Omental fat pad (tissue), 4 donors: ENCODE data around the gene MBD3L1. TPM values are rescaled to one million over a fixed set of nuclear protein-coding genes. Genes with fewer than 3 reads are reported as not detected.

Experiments
- ATAC-seq: fragments of 150-250 bp; one replicate; pipeline ENCODE4 v1.9.1; 2016; ENCODE audit warnings: mild to moderate bottlenecking, moderate library complexity; ENCODE audit not compliant: low FRiP score
- DNase-seq: peaks from one replicate; pipeline ENCODE4 v3.0.0-alpha.2; 2019; ENCODE audit warnings: low spot score
- total RNA-seq, 4 donors: library from RNA; depleted of rRNA; stranded (reverse); fragments of >200 nt; gene quantifications; one replicate each; pipeline ENCODE4 v1.1.0, GENCODE V29; 2016
- TF ChIP-seq, protein P1 (sequence below), 3 donors: fragments of 450-650 bp; IDR thresholded peaks; one replicate each; pipeline ENCODE4 v1.5.1; 2016 to 2017; ENCODE audit warnings: antibody characterized with exemption in 3 of 3, mild to moderate bottlenecking in 3 of 3, moderate library complexity in 2 of 3

Gene MBD3L1
- total RNA-seq, 4 donors from 2014 or later, result not detected

GRCh38 chr19:8820234-8820633 lies 11.9 kb upstream of the MBD3L1 start:
- DNase-seq, result no peak
- no peak for ATAC-seq
- TF ChIP-seq, protein P1, sequence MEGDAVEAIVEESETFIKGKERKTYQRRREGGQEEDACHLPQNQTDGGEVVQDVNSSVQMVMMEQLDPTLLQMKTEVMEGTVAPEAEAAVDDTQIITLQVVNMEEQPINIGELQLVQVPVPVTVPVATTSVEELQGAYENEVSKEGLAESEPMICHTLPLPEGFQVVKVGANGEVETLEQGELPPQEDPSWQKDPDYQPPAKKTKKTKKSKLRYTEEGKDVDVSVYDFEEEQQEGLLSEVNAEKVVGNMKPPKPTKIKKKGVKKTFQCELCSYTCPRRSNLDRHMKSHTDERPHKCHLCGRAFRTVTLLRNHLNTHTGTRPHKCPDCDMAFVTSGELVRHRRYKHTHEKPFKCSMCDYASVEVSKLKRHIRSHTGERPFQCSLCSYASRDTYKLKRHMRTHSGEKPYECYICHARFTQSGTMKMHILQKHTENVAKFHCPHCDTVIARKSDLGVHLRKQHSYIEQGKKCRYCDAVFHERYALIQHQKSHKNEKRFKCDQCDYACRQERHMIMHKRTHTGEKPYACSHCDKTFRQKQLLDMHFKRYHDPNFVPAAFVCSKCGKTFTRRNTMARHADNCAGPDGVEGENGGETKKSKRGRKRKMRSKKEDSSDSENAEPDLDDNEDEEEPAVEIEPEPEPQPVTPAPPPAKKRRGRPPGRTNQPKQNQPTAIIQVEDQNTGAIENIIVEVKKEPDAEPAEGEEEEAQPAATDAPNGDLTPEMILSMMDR (IDR thresholded peaks at IDR 0.05), result no peak

- DNase-seq, result no peak
- no peak for ATAC-seq
Measured at GRCh38 chr19:8821748-8822241, 10.4 kb upstream of the MBD3L1 start.

DNA sequence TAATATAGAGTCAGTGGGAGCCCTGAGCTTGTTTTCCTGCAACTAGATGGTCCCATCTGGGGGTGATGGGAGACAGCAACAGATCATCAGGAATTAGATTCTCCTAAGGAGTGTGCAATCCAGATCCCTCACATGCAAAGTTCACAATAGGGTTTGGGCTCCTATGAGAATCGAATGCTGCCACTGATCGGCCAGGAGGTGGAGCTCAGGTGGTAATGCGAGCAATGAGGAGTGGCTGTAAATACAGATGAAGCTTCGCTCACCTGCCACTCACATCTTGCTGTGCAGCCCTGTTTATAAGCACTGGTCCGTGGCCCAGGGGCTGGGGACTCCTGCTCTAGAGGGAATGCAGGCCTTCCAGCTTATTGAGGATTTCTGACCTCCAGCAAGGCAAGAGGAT lies 5.8 kb upstream of the MBD3L1 start:
- DNase-seq, result no peak
- no peak for ATAC-seq

More at GRCh38 chr19:8821748-8822241, 10.4 kb upstream of the MBD3L1 start:
- TF ChIP-seq, protein P1 (IDR thresholded peaks at IDR 0.05), result no peak

DNA sequence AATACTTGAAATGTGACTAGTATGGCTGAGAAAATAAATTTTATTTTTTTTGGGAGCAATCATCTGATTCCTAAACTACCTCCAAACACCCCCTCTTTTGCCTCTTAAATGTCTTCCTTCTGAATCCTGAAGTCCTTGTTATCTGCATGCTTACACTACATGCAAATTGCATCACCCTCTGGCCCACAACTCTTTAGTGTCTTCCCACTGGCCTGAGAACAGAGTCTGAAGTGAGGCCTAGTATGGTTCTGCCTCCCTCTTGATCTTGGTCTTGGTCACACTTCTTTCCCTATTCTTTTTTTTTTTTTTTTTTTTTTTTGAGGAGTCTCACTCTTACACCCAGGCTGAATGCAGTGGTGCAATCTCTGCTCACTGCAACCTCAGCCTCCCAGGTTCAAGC lies 4.9 kb upstream of the MBD3L1 start:
- ATAC-seq (no peak), DNase-seq (no peak)
- TF ChIP-seq, protein P1 (IDR thresholded peaks at IDR 0.05), result no peak

More for the DNA sequence above, 5.8 kb upstream of the MBD3L1 start:
- TF ChIP-seq, protein P1 (IDR thresholded peaks at IDR 0.05), result no peak

GRCh38 chr19:8831373-8831772 lies 804 bp upstream of the MBD3L1 start:
- ATAC-seq (no peak), DNase-seq (no peak)
- TF ChIP-seq, protein P1 (IDR thresholded peaks at IDR 0.05), result no peak

GRCh38 chr19:8831832-8832131 lies 395 bp upstream of the MBD3L1 start:
- ATAC-seq (no peak), DNase-seq (no peak)
- TF ChIP-seq, protein P1 (IDR thresholded peaks at IDR 0.05), result no peak

- DNase-seq, result no peak
- ATAC-seq, result no peak
Measured at GRCh38 chr19:8835446-8835845, 3.3 kb downstream of the MBD3L1 start.

More at GRCh38 chr19:8835446-8835845, 3.3 kb downstream of the MBD3L1 start:
- TF ChIP-seq, protein P1 (IDR thresholded peaks at IDR 0.05), result no peak
